SIG-M5 (cell line): ENCODE data around the gene SLC7A14.
"Not testable (repeated sequence)": the region's sequence is repeated elsewhere in the genome, so short reads cannot be mapped to it uniquely, and the experiment has no call there.

Source experiments
- DNase-seq: peaks from one replicate; lab custom pipeline; 2025; lab: John Stamatoyannopoulos, UW

Gene SLC7A14

DNA sequence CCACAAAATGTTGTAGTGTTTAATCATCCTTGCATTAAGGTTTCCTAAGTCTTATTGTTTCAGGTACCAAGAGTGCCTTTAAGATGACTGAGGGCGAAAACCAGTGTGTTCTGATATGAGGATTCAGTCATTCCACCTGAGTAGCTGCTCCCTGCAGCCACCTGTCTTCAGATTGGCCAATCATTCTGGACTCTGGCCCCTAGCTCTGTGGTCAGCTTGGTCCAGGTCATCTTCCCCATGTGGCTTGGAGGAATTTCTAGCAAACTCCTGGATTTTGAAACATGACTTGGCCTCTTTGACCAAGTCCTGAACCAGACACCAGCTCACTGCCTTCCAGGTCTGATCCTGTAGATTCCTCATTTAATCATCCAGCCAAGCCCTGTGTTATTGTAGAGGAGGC, 7.8 kb upstream of the SLC7A14 start:
- DNase-seq, result no peak

DNA sequence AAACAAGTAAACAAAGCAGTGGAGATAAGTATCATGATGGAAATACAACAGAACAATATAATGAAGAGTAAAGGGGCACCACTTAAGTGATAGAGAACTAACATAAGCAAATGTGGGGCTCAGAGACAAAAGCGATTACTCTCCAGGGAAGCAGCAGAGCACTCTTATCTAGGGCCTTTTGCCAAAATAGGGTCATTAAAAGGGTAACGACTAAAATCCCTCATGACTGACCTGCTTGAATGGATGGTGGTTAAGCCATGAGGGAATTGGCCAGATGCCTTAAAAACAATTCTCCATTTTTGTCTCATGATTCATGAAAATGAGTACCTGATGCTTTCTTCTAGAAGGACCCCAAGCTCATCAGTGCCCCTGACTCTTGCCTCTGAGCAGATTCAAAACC, 3.2 kb upstream of the SLC7A14 start:
- no peak for DNase-seq

DNA sequence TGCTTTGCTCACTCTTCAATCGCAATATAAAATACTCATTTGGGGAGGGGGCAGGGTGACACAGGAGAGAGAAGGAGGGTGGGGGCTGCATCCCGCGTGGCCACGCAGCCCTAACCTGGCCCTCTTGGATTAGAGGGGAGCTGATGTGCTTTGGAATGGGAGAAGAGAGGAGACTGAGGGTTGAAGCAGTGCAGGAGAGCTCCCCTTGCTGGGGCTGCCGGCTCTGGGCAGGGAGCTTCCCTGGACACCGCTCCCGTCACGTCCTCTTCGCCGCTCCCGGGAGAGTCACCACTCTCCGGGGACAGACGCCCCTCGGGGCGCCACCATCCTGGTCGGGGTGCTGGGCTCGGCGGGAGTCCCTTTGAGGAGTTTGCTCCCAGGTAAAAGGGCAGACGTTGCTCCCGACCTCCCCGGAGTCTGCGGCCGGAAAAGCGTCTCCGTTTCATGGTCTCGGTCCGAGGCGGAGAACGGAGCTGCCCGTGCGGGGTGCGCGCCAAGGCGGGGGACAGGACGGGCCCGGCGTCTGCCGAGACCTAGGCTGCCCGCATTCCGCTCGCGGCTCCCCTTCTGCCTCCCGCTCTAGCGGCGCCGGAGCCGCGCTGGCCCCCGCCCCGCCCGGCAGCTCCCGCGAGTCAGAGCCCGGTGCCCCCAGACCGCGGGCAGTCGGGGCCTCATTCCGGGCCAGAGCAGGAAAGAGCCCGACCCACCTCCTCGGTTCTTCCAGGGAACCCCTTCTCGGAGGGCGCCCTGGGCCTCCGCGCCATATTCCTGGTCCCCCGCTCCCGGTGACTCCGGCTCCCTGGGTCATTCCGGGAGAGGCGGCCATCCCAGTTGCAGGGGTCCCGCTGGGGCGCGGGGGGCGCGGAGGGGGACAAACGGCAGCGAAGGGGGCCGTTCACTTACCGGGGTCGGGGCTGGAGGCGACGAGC, 603 bp downstream of the SLC7A14 start:
- no peak for DNase-seq

DNA sequence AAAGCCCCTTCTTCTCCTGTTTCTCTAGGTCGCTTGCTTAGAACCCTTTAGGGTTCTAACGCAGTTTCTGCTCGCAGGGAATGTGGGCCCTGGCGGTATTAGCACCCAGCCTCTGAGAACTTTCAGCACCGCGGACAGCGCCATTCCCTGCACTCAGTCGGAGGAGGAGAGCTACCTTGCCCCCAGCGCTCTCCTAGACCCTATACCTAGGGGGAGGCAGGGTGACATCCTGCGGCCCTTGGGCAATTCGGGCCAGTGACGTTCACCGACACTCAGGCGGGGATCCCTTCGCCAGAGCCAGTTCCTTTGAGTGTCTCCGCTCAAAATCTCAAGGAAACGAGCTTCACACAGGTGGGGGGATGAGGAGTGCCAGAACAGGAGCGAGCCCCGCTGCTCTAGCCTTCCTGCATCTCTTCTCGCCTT, 1.3 kb downstream of the SLC7A14 start:
- no peak for DNase-seq

DNA sequence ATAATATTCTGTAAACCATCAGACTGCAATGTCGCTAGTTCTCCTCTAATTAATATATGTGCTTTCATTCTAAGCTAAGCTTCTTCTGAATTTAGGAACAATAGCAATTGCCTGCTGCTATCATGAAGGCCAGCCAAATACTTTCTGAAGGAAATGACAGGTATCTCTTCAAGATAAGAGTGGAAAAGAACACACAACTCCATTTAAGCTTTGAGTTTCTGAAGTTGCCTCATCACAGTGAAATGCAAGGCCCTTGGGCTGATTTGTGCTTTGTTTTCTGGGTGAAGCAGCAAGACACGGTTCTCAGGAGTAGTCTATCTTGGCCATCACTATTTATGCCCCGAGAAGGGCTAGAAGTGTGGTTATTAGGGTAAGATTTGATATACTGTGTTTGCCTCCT, 6.2 kb downstream of the SLC7A14 start:
- DNase-seq, result no peak

DNA sequence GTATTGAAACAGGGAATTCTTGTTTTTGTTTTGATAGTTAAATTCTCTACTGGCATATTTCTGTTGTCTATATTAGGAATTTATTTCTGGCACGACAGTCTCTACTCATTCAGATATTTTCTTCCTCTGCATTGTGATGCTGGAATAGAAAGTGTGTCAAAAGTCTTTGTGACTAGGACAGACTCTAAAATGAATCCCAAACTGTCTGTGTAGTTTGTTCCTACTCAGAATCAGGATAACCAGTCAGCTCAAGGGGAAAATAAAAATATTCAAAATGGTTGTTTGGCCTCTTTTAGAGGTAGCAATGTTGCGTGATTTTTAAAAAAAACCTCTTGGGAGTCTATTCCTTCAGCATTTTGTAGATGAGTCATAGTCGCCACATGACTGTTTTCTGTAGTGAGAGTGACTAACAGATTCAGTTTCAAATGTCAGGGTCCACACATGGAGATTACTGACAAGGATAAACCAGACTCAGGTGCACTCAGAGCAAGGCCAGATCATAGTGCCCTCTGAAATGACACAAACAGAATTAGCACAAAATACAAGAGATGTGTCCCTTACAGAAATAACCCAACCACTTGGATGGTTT, 13.1 kb downstream of the SLC7A14 start:
- DNase-seq, result no peak

DNA sequence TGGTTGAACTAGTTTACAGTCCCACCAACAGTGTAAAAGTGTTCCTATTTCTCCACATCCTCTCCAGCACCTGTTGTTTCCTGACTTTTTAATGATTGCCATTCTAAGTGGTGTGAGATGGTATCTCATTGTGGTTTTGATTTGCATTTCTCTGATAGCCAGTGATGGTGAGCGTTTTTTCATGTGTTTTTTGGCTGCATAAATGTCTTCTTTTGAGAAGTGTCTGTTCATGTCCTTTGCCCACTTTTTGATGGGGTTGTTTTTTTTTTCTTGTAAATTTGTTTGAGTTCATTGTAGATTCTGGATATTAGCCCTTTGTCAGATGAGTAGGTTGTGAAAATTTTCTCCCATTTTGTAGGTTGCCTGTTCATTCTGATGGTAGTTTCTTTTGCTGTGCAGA, 18.3 kb downstream of the SLC7A14 start:
- DNase-seq, result not testable (repeated sequence)

DNA sequence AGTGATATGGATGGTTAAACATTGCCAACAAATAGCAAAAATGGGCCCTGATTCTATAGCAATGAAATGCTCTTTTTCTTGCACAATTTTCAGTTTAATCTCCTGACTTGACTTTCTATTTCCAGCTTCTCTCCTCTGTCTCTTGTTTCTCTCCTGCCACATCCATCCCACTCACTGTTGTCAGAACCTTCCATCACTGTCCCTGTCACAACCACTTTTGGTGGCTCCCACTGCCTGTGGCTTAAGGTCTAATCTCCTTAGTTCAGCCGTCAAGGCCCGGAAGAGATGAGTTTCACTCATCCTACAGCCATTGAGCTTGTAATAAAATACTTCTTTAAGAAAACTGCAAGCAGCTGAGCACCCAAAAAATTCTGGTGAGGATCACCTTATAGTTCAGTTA, 19.5 kb downstream of the SLC7A14 start:
- DNase-seq, result no peak

DNA sequence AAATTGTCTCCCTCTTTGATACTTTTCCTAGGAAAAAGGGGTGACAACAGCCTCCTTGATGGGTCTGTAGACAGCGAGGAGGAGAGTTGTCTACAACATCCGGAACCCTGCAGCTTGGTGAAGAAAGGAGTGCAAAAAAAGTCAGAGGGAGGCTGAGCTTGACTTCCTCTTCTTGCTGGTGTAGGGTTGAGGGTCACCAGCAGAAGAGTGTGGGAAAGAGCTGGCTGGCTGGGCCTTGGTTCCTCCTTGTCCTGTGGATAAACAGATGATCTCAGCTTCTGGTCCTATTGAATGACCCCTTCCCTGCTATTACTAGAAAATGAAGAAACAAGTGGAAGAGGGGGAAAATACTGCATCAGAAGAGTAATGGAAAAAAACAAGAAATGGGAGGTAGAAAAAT, 20.4 kb downstream of the SLC7A14 start:
- no peak for DNase-seq

DNA sequence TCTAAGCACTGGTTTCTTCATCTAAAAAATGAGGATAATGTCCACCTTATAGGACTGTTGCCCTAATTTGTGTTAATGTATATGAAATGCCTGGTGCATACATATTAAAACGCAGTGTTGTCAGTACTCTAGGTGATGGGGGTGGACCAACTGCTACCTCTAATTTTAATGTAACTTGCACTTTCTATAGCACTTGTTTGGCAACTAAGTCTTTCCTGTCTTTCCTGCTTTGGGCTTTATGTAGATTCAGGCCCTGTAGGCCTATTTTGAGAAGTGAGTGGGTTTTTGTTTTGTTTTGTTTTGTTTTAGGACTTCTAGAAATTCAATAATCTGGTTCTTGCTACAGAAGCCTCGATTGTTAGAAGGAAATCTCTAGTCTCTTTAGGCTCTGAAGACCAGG, 21.2 kb downstream of the SLC7A14 start:
- no peak for DNase-seq

DNA sequence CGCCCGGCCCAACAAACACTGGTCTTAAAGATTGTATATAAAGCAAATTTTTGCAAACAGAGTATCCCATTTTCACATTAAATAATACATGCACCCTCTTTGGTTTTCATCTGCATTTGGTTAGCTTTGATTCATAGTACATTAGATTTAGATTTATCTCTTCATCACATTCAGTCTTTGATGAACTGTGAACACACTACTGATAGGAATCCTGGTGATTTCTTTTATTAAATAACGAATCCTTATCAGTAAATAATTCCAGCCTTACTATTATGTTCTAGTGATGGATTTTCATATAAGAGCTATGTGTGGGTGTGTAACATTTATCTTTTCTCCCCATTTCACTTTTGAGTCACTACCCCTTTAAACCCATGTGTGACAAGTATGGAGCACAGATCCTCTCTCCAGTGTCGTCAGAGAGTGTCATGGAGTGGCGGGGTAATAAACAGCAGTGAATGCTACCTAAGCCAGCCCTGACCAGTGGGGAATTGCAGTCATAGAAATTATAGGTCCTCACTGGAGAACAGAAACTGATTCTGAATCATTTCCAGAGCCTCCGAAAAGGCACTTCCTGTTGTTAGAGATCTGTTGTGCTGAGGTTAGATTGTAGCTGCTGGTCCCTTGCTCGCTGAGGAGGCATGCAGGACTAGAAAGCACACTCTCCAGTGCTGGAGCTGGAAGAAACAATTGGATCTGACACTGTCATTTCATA, 22.0 kb downstream of the SLC7A14 start:
- no peak for DNase-seq

DNA sequence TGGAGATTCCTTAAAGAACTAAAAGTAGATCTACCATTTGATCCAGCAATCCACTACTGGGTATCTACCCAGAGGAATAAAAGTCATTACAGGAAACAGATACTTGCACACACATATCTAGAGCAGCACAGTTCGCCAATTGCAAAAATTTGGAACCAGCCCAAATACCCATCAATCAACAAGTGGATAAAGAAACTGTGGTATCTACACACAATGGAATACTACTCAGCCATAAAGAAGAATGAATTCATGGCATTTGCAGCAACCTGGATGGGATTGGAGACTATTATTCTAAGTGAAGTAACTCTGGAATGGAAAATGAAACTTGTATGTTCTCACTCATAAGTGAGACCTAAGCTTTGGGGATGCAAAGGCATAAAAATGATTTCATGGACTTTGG, 23.8 kb downstream of the SLC7A14 start:
- DNase-seq, result no peak

DNA sequence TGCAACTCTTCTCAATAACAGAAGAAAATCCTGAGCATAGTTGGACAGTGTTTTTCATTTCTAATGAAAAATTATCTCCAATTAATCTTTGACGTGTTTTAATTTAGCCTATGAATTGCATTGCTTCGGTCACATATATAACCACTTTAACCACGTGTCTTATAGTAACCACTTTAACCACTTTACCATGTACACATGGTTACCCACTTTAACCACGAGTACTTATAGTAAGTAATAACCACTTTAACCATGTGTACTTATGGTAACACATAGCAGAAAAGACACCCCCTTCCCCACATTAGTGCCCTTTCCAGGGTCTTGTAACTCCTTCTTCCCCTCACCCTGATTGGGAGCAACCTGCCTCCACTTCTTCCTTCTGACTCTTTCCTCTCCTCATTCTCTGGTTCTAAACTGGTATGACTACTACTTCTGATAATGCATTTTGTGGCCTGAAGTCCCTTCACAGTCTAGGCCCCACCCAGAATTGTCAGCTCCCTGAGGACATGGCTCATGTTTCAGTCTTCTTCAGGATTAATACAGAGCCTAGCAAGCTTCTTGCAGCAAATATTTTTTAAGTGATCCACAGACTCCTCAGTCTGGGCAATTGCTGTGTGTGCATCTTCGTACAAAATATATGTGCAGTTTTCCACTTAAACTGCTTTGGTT, 25.0 kb downstream of the SLC7A14 start:
- DNase-seq, result no peak

DNA sequence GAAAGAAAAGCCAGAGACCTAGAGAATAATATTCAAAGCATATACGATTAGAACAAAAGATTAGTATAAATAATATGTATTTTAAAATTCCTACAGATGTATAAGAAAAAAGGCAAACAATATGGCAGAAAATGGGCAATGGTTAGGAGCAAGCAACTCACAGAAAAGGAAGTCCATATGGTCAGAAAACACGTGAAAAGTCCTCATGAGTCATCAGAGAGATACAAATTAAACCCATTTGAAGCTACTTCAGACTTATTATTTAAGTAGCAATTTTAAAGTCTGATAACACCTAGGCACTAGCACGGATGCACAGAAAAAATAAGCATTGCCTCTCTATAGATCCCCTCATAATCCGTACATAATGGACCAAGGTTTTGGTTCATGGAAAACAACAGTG, 25.6 kb downstream of the SLC7A14 start:
- no peak for DNase-seq

DNA sequence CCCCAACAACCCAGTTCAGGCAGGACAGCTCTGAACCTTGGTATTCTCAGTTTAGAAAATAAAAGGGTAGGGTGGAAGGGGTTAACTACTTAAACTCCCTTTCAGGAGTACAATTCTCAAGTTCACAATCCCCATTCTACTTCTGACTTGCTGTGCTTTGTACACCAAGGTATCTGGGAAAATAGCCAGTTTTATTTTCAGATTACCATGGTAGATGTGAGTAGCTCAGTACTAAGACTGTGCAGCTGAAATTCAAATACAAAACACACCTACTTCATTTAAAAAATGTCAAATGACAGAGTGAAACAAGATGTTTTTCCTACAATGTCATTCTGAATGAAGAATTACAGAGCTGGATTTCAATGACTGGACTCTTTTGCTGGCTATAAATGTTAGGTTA, 27.4 kb downstream of the SLC7A14 start:
- no peak for DNase-seq

DNA sequence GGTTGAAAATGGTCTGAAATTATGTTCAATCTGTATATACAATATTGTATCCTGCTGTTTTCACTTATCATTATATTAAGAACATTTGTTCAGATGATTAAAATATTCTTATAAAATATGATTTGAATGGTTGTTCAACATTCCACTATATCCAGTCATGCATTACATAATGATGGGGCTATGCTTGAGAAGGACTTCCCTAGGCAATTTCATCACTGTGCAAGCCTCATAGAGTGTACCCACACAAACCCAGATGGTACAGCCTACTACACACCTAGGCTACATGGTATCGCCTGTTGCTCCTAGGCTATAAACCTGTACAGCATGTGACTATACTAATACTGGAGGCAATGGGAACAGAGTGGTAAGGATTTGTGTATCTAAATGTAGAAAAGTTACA, 30.5 kb downstream of the SLC7A14 start:
- DNase-seq, result no peak

DNA sequence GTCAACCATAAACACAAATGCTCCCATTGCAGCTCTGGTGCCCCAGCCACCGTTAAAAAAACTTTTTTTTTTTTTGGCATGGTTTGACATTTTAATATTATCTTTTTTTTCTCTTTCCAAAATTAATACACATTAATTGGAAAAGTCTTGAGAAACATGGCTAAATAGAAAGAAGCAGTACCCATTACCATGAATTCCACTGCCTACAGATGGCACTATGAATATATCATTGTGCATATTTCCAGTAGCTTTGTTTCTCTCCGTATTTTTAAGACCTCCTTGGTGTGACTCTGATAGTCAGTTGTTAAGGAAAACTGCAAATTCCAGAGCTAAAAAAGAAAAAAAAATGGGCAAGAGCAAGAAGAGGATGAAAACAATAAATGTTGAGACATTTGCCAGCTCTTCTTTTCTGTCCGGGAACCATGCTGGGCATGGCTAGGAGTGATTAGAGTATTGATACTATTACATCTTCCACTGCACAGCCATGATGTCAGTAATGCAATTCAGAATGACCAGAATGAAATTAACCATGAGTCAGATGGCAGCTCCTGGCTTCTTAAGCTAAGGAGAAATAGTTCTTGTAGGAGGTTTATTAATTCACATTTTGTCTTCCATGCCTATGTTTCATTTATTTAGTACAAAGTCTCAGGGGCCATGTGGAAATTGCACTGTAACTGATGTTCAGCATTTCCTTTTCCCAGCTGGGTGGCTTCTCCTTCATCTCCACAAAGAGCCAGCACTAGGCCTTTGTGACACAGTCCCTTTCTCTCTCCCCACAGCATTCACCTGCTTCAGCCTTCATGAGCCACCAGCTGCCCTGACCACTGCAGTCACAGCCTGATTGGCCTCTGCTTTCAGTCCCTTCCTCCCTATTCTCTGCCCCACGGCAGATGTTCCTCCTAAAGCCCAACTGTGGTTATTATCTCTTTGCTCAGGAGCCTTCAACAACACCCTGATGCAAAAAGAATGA, 31.8 kb downstream of the SLC7A14 start:
- no peak for DNase-seq

DNA sequence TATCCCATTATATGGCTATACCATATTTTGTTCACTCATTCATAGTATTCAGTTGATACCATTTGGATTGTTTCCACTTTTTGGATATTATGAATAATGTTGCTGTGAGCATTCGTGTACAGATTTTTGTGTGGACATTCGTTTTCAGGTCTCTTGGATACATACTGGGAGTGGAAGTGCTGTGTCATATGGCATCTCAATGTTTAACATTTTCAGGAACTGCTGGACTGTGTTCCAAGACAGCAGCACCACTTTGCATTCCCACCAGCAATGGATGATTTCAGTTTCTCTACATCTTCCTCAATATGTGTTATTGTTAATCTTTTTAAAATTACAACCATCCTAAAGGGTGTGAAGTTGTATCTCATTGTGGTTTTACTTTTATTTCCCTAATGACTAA, 34.6 kb downstream of the SLC7A14 start:
- DNase-seq, result no peak

DNA sequence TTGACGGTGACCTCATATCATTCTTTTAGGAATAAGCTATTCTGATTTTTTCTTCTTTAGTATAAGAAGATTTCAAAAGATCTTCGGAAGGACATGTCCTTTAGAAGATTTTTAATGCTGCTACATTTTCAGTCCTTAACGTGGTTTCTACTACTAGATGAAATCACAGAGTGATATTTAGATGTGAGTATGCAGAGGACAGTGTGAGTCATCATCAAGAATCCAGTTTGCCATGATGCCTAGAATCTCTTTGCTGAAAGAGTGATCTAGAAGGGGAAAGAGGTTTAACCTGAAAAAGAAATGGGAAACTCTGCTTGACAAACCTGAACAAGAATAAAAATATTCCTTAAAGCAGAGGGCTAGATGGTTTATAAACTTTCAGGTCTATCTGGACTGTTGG, 43.2 kb downstream of the SLC7A14 start:
- DNase-seq, result no peak

DNA sequence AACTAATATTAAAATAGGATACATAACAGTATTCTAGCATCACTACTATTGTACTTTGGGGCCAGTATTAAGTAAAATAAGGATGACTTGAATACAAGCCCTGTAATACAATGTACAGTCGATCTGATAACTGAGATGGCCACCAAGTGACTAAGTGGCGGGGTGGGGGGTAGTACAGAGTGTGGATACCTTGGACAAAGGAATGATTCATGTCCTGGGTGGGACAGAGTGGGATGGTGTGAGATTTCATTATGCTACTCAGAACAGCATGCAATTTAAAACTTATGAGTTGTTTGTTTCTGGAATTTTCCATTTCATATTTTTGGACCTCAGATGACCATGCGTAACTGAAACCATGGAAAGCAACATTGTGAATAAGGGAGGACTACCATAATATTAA, 46.0 kb downstream of the SLC7A14 start:
- no peak for DNase-seq

DNA sequence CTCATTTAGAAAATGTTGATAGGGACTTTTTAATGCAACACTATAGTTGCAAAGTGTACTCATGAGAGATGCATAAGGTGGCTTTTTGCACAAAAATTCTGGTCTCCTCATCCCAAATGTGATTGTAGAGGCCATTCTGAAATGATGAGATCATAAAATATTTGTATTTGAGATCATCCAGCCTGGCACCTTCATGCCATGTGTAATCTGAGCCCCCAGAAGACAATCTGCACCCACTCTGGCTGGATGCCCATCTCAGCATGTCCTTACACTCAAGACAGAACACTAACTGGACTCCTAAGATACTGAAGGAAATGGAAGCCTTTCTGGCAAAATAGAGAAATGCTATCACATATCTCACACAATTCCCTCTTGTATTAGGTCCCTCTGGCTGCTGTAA, 49.2 kb downstream of the SLC7A14 start:
- DNase-seq, result no peak
